HL-60/S4 (cell line): ENCODE data around the gene ACTL10.
"Not testable (repeated sequence)": the region's sequence is repeated elsewhere in the genome, so short reads cannot be mapped to it uniquely, and the experiment has no call there.

ENCODE experiments used
- in situ Hi-C: fragments of 300-500 bp; cut with MboI; formaldehyde crosslinking; loops from 2 replicates; pipeline ENCODE4 v1.14.3; 2022; ENCODE audit warnings: low sequenced_read_pairs

ACTL10 gene

GRCh38 chr20:33666293-33667244 is at the start of gene ACTL10:
Gene ACTL10, plus strand, starts transcription at chr20:33666943. Its CDS starts 555 bp downstream, at chr20:33667498.
- in situ Hi-C loops = loop anchor here (10.0 kb wide), 1 partner anchor 202 kb away; no protein-coding TSS in a partner anchor

GRCh38 chr20:33621717-33622400 is 44.9 kb upstream of the ACTL10 start:
- in situ Hi-C loops = no loop called here

DNA sequence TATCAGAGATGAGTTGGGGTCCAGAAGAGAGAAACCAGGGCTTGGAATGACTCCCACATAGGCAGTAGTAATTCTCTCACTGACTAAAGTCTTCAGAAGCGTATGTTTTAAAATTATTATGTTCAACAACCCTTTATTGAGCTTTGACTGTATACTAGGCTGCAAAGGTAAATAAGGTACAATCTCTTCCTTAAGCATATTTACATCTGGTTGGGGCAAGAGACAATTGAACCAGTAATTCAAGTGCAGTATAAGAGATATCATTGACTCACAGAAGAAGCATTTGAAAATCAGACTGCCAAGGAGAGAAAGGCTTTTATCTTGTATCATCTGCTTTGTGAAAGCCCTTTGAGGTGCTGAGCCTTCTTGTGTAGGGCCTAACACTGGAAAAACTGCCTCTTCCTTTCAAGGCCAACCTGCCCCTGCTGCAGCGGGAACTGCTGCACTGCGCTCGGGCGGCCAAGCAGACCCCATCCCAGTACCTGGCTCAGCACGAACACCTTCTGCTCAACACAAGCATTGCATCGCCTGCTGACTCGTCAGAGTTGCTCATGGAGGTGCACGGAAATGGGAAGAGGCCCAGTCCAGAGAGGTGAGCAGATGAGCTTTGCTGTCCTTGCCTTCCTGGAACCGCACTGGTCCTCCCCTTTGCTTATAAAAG is 43.9 kb upstream of the ACTL10 start:
- in situ Hi-C loops = no loop called here

DNA sequence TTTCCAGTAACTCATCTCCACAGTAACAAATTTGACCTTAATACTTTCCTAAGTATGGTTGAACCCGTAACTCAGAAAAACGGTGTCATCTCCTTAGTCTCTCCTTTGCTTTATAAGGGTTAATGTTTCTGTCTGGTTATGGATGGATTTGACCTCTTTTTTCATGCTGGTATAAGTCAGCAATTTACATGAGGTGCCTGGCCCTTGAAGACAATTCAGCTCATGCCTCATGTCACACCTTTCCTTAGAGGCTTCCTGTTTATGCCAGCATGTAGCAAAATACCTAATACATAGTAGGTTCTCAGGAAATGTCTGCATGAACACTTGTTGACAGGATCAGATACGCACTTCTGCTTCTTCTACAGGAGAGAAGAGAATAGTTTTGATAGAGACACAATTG is 42.3 kb upstream of the ACTL10 start:
- in situ Hi-C loops = no loop called here

- in situ Hi-C loops = no loop called here
These were observed 40.6 kb upstream of the ACTL10 start for GRCh38 chr20:33626190-33626589.

DNA sequence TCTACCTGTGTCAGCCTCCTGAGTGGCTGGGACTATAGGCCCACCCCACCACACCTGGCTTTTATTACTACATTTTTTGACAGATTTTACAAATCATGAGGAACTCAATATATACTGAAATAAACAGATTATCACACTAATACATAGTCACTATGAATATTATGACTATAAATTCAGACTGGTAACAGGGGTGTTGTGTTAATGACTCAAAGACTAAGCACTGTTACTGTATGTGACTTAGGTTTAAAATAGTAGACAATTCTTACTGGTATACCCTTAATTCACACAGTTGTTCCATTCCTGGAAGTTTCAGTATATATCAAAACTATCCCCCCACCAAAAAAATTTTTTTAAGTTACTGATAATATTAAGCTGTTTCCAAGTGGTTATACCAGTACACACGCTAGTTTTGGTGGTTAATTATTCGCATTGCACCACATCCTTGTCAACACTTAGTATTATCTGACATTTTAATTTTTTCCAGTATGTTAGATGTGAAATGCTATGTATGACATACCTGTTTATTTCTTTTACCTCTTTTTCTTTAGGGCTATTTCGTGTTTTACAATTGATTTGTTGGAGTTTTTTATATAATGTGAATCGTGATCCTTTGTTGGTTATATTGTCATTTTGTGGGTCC is 39.0 kb upstream of the ACTL10 start:
- in situ Hi-C loops = no loop called here

DNA sequence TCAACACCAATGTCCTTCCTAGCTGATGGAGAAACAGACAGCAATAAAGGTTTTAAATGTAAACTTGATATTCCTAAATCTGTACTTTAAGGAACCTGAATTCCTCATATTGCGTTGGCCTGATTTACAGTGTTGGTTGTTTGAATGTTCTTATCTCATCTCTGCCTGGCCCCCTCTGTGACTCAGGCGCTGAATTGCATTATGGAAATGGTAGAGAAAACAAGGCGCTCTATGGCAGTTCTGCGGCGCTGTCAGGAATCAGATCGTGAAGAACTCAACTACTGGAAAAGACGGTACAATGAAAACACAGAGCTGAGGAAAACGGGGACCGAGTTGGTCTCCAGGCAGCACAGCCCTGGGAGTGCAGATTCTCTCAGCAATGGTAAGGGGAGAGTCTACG is 37.2 kb upstream of the ACTL10 start:
- in situ Hi-C loops = no loop called here

DNA sequence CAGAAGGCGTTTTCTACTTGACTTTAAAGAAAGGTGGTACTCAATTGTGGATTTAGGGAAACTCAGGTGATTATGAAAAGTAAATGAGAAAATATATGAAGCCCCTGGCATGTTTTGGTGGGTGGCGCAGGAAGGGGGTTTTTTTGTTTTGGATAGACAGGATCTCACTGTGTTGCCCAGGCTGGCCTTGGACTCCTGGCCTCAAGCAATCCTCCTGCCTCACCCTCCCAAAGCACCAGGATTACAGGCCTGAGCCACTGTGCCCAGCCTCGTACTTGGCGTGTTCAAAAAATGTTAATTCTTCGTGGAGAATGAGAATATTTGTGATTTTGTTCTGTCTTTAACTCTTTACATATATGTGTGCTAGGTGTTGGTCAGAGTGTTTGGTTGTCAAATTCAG is 36.8 kb upstream of the ACTL10 start:
- in situ Hi-C loops = no loop called here

- in situ Hi-C loops = no loop called here
These were observed 36.2 kb upstream of the ACTL10 start for GRCh38 chr20:33630507-33630906.

DNA sequence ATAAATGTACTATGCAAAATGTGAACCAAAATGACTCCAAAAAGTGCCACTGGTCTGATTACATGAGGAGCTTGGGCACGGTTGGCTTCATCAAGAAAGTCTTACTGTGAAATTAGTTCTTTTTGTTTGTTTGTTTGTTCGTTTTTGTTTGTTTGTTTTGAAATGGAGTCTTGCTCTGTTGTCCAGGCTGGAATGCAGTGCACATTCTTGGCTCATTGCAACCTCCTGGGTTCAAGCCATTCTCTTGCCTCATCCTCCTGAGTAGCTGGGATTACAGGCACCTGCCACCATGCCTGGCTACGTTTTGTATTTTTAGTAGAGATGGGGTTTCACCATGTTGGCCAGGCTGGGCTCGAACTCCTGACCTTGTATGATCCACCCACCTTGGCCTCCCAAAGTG is 34.8 kb upstream of the ACTL10 start:
- in situ Hi-C loops = not testable (repeated sequence)

- in situ Hi-C loops = no loop called here
These were observed 31.4 kb upstream of the ACTL10 start for GRCh38 chr20:33635341-33635740.

DNA sequence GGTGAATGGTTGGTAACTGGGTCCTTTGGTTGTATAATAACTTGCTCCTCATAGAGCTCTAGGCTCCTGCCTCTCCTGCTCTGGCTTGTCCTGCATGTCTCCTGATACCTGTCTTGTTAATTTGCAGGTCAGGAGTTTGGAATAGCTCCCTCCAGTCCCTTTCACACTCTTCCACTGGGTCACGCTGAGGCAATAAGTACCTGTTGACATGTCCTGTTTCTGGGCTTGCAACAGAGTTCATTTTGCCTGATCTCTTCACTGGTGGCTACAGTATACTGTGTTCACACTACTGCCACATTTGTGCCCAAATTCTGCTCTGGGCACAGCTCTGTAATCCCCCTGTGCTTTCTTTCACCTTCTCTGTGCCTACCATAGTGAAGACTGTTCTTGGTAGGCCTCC is 30.0 kb upstream of the ACTL10 start:
- in situ Hi-C loops = no loop called here

DNA sequence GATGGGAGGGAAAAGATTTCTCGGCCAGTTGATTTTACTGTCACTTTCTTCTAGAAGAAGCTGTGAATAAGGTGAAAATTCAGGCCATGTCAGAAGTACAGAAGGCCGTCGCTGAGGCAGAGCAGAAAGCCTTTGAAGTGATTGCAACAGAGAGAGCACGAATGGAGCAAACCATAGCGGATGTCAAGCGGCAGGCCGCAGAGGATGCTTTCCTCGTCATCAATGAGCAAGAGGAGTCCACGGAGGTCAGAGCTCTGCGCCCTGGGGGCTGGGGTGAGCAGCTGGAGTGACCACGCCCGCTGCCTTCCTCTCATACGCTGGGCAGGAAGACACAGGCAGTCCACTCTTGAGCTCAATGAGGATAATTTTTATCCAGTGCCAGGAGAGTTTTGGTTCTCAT is 26.5 kb upstream of the ACTL10 start:
- in situ Hi-C loops = no loop called here

DNA sequence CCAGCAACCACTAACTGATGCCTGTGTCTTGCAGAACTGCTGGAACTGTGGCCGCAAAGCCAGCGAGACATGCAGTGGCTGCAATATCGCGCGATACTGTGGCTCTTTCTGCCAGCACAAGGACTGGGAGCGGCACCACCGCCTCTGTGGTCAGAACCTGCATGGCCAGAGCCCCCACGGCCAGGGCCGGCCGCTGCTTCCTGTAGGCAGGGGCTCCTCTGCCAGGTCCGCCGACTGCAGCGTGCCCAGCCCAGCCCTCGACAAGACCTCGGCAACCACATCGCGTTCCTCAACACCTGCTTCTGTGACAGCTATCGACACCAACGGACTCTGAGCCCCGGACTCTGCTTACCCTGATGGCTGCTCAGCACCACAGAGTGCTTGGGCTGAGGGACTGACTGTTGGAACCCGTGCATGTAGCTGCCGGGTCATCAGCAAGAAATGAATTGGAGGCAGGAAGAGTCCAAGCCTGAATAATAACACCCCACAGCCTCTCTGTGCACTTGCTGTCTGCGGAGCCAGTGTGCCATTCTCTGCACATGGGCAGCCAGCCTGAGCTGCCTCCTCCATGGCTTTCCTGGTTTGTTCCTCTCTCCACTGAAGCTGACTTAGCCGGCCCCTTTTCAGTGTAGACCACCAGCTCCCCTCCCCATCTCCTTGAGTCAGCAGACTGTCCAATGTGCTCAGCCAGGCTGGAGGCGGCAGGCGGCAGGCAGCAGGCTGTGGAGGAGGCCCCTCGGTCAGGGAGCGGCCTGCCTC is 22.3 kb upstream of the ACTL10 start:
- in situ Hi-C loops = no loop called here

DNA sequence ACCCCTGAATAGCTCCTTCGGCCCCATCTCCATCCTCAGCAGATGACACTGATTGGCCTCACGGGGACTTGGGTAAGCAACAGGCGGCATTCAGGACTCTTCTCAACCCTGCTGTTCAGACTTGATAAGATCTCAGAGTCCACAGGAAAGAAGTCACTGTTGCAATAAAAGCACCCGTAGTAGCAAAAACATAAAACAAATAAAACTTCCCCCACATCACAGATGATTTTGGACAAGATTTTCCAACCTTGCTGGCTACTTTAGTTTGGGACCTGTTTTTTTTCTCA is 21.7 kb upstream of the ACTL10 start:
- in situ Hi-C loops = no loop called here

GRCh38 chr20:33645396-33645795 is 21.3 kb upstream of the ACTL10 start:
- in situ Hi-C loops = no loop called here

- in situ Hi-C loops = no loop called here
These were observed 20.6 kb upstream of the ACTL10 start for GRCh38 chr20:33646191-33646590.

DNA sequence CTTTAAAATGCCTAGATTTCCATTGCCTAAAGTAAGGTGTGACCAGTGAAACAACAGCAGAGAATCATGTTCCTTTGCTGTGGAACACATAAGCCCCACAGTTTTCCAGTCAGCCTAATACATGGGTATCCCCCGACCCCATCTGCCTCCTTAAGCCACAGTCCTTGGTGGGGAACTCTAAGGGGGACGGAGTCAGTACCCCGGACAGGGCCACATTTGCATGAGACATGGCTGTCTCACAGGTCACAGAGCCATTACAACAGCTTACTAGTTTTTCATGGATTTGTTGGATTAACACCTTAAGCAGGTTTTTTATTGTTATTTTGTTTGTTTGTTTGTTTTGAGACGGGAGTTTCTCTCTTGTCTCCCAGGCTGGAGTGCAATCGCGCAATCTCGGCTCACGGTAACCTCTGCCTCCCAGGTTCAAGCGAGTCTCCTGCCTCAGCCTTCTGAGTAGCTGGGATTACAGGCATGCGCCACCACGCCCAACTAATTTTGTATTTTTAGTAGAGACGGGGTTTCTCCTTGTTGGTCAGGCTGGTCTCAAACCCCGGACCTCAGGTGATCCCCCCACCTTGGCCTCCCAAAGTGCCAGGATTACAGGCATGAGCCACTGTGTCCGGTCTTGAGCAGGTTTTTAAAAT is 19.7 kb upstream of the ACTL10 start:
- in situ Hi-C loops = not testable (repeated sequence)

GRCh38 chr20:33647603-33648395 is 18.9 kb upstream of the ACTL10 start:
- in situ Hi-C loops = no loop called here
